Calu3 (cell line): ENCODE measurements around the gene ELP2. TPM values are rescaled to one million over a fixed set of nuclear protein-coding genes. Genes with fewer than 3 reads are reported as not detected.

Experiments
- BruUV-seq: library from RNA; stranded (reverse); fragments of 400-500 nt; replicated peaks from 2 replicates; lab custom pipeline; 2021; lab: Mats Ljungman, UMichigan
- CTCF ChIA-PET: fragments of 300-600 bp; sonication (Branson Sonifier 250); formaldehyde crosslinking; loops from one replicate; lab custom pipeline; 2022; ENCODE audit warnings: antibody characterized with exemption; lab: Charles Lee
- DNase-seq: peaks from one replicate; pipeline ENCODE4 v3.0.0; 2022
- H3K27ac Mint-ChIP-seq: one replicate; pipeline ENCODE4 v1.8.0; 2022; ENCODE audit warnings: mixed read lengths; ENCODE audit not compliant: unreplicated experiment
- H3K27me3 Mint-ChIP-seq: one replicate; pipeline ENCODE4 v1.8.0; 2022; ENCODE audit warnings: mixed read lengths; ENCODE audit not compliant: unreplicated experiment
- H3K36me3 Mint-ChIP-seq: one replicate; pipeline ENCODE4 v1.8.0; 2022; ENCODE audit warnings: mild to moderate bottlenecking, moderate library complexity, mixed read lengths; ENCODE audit not compliant: insufficient read depth, unreplicated experiment
- H3K4me1 Mint-ChIP-seq: one replicate; pipeline ENCODE4 v1.8.0; 2022; ENCODE audit warnings: mild to moderate bottlenecking, low read depth, mixed read lengths; ENCODE audit not compliant: unreplicated experiment
- H3K4me3 Mint-ChIP-seq: one replicate; pipeline ENCODE4 v1.8.0; 2022; ENCODE audit warnings: mild to moderate bottlenecking, low read depth, moderate library complexity, mixed read lengths; ENCODE audit not compliant: unreplicated experiment
- H3K9me3 Mint-ChIP-seq: one replicate; pipeline ENCODE4 v1.8.0; 2022; ENCODE audit warnings: low read depth, mixed read lengths; ENCODE audit not compliant: unreplicated experiment
- intact Hi-C: fragments of 100-400 bp; cut with micrococcal nuclease; formaldehyde crosslinking; loops from one replicate; pipeline ENCODE4 v1.10.0; 2022; ENCODE audit not compliant: unreplicated experiment
- total RNA-seq: library from RNA; stranded (reverse); gene quantifications from 2 replicates; pipeline ENCODE4 v1.2.3, GENCODE V29; 2022
- TF ChIP-seq, protein P1 (sequence below): fragments of 200-600 bp; IDR thresholded peaks from one replicate; pipeline ENCODE4 v1.8.0; 2022; ENCODE audit warnings: antibody characterized with exemption; ENCODE audit not compliant: unreplicated experiment

The ELP2 gene
- total RNA-seq, 1 experiment from 2014 or later = 82.2 TPM

DNA sequence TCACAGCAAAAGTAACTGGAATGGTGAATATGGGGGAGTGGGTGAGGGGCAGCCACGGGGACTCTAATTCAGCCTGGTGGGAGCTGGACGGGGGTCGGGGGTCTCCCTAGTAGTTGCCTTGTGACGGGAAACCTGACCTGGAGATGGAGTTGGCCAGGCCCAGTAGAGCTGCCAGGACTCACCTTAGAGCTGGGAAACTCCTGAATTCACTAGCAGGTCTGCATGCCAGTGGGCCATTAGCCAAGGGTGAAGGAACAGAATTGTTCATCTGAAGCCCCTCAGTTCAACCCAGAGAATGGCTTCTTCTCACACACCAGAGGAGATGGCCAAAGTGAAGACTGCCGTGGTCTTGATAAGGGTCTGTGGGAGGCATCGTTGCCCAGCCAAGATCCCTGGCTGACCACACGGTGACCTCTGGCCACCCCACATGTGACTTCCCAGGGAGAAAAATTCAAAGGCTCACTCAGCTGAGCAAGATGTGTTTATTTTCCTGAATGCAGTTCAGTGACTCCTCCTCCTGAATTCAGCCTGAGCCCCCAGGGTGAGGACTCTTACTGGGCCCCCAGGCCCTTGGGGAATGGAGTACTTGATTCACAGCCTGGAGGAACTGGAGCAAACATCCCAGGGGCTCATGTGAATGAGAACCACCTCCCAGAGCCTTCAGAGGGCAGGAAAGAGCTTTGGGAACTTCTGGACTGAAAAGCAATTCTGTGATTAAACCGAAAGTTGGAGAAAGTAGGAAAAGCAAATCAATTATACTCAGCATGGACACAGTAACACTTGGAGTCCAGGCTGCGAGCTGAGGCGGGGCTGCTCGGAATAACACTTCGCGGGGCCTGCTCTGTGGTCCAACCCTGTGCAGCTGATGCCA lies 82.8 kb downstream of the ELP2 start:
- Mint-ChIP-seq H3K27me3 (no peaks in the 10 kb centered on the region), H3K4me1 (no peaks in the 10 kb centered on the region), H3K9me3 (peaks cover 6% of the 10 kb centered on the region), H3K4me3 (no peak overlapping the region), H3K36me3 (peaks cover 46% of the 10 kb centered on the region), H3K27ac (no peak overlapping the region)
- intact Hi-C loops = no loop called here
- no TSS peak for BruUV-seq
- TF ChIP-seq, protein P1, sequence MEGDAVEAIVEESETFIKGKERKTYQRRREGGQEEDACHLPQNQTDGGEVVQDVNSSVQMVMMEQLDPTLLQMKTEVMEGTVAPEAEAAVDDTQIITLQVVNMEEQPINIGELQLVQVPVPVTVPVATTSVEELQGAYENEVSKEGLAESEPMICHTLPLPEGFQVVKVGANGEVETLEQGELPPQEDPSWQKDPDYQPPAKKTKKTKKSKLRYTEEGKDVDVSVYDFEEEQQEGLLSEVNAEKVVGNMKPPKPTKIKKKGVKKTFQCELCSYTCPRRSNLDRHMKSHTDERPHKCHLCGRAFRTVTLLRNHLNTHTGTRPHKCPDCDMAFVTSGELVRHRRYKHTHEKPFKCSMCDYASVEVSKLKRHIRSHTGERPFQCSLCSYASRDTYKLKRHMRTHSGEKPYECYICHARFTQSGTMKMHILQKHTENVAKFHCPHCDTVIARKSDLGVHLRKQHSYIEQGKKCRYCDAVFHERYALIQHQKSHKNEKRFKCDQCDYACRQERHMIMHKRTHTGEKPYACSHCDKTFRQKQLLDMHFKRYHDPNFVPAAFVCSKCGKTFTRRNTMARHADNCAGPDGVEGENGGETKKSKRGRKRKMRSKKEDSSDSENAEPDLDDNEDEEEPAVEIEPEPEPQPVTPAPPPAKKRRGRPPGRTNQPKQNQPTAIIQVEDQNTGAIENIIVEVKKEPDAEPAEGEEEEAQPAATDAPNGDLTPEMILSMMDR = no peak
- CTCF ChIA-PET = no interaction called here
- no peak for DNase-seq

DNA sequence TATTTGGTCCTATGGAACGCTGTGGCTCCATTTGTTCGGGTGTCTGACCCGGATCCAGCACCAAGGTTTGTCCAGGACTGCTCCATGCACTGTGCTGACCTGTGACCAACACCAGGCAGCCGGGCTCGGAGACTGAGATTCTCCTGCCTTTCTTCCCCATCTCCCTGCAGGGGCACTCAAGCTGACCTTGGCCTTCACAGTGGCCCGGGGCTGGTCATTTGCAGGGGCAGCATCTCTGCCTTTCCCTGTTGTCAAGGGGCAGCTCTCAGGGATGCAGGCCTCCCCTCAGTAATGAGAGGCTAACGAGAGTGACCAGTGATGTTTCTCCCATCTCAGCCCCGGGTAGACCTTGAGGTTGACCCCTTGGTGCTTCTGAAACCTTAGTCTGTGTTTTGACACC lies 85.1 kb downstream of the ELP2 start:
- BruUV-seq = no TSS peak
- DNase-seq = no peak
- H3K4me3 Mint-ChIP-seq = no peak overlapping the region
- TF ChIP-seq, protein P1 = no peak
- CTCF ChIA-PET = no interaction called here
- no peaks in the 10 kb centered on the region for H3K9me3 Mint-ChIP-seq
- intact Hi-C loops = no loop called here
- no peak overlapping the region for H3K27ac Mint-ChIP-seq
- no peaks in the 10 kb centered on the region for H3K4me1 Mint-ChIP-seq
- H3K27me3 Mint-ChIP-seq = no peaks in the 10 kb centered on the region
- H3K36me3 Mint-ChIP-seq = peaks cover 43% of the 10 kb centered on the region

DNA sequence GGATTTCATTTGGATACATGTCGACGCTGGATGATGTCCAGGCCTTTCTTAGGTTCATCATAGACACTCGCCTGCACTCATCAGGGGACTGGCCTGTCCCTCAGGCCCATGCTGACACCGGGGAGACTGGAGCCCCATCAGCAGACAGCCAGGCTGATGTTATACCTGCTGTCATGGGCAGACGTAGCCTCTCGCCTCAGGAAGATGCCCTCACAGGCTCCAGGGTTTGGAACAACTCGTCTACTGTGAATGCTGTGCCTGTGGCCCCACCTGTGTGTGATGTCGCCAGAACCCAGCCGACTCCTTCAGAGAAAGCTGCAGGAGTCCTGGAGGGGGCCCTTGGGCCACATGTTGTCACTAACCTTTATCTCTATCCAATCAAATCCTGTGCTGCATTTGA lies 85.9 kb downstream of the ELP2 start:
- CTCF ChIA-PET = no interaction called here
- no peak overlapping the region for H3K4me3 Mint-ChIP-seq
- no peaks in the 10 kb centered on the region for H3K4me1 Mint-ChIP-seq
- H3K9me3 Mint-ChIP-seq = no peaks in the 10 kb centered on the region
- no peaks in the 10 kb centered on the region for H3K27me3 Mint-ChIP-seq
- DNase-seq = no peak
- no TSS peak for BruUV-seq
- intact Hi-C loops = no loop called here
- no peak overlapping the region for H3K27ac Mint-ChIP-seq
- TF ChIP-seq, protein P1 = no peak
- H3K36me3 Mint-ChIP-seq = peaks cover 51% of the 10 kb centered on the region

DNA sequence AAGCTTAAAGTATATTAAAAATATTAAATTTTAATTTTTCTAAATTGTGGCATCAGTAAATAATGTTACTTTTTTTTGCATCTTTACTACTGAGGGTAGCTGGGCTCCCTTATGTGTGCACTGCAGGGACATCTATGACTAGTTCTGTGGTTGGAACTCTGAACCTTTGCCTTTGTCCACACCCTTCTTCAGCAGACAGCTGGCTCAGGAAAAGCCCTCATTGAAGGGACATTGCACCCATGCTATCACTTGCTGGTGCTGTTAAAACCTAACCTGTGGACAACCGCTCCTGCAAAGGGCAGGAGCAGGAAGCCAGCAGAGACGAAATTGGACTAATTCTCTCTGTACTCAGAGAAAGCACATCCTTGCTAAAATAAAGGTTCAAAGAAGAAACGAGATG lies 87.6 kb downstream of the ELP2 start:
- no peak overlapping the region for H3K4me3 Mint-ChIP-seq
- peaks cover 49% of the 10 kb centered on the region for H3K36me3 Mint-ChIP-seq
- no peak overlapping the region for H3K27ac Mint-ChIP-seq
- no peaks in the 10 kb centered on the region for H3K9me3 Mint-ChIP-seq
- BruUV-seq = no TSS peak
- TF ChIP-seq, protein P1 = no peak
- no peaks in the 10 kb centered on the region for H3K27me3 Mint-ChIP-seq
- CTCF ChIA-PET = interaction anchor here (0.8 kb wide), 1 partner anchor 48 kb away, joined by 4 read pairs; no protein-coding TSS in a partner anchor
- intact Hi-C loops = no loop called here
- no peak for DNase-seq
- no peaks in the 10 kb centered on the region for H3K4me1 Mint-ChIP-seq
